AG10803 (cell line): ENCODE data around the gene KIF3B.
"Not testable (repeated sequence)": the region's sequence is repeated elsewhere in the genome, so short reads cannot be mapped to it uniquely, and the experiment has no call there.

Experiments
- DNase-seq: peaks from one replicate; pipeline ENCODE4 v3.0.0; 2010; ENCODE audit warnings: low read depth
- H3K4me3 ChIP-seq: 2 replicates; pipeline ENCODE4 v1.5.1; 2011; ENCODE audit warnings: mild to moderate bottlenecking, low read length, control low read depth
- CTCF ChIP-seq: conservative IDR thresholded peaks from 2 replicates; pipeline ENCODE4 v1.5.1; 2011; ENCODE audit warnings: mild to moderate bottlenecking, low read length, control low read depth, inconsistent platforms

Gene KIF3B

GRCh38 chr20:32339116-32339515 is 61.7 kb downstream of the KIF3B start:
- no peak for TF ChIP-seq CTCF
- no peak overlapping the region for H3K4me3 ChIP-seq
- DNase-seq, result no peak

- H3K4me3 ChIP-seq, result not testable (repeated sequence)
- peak; percentile 45 for DNase-seq
These were observed 63.6 kb downstream of the KIF3B start for GRCh38 chr20:32341053-32341452.

GRCh38 chr20:32343439-32343838 is 66.0 kb downstream of the KIF3B start:
- no peak for TF ChIP-seq CTCF
- H3K4me3 ChIP-seq, result no peak overlapping the region
- DNase-seq, result peak; percentile 85

GRCh38 chr20:32344835-32345506 is 67.5 kb downstream of the KIF3B start:
- no peak for TF ChIP-seq CTCF
- DNase-seq, result no peak
- no peak overlapping the region for H3K4me3 ChIP-seq

GRCh38 chr20:32348207-32348606 is 70.8 kb downstream of the KIF3B start:
- no peak overlapping the region for H3K4me3 ChIP-seq
- no peak for TF ChIP-seq CTCF
- no peak for DNase-seq

GRCh38 chr20:32350421-32350820 is 73.0 kb downstream of the KIF3B start:
- DNase-seq, result no peak
- TF ChIP-seq CTCF, result no peak
- no peak overlapping the region for H3K4me3 ChIP-seq

GRCh38 chr20:32352121-32352720 is 74.8 kb downstream of the KIF3B start:
- DNase-seq, result no peak
- no peak for TF ChIP-seq CTCF
- H3K4me3 ChIP-seq, result no peak overlapping the region
